B cell (primary cell): Measurements from ENCODE around the gene TBCC. TPM values are rescaled to one million over a fixed set of nuclear protein-coding genes. Genes with fewer than 3 reads are reported as not detected.

Experiments
- ATAC-seq: fragments of 200-7000 bp; cut with Tn5 transposase; one replicate; pipeline ENCODE4 v1.10.0; 2021; ENCODE audit warnings: low read depth, mild to moderate bottlenecking, moderate number of reproducible peaks, moderate library complexity
- CTCF ChIA-PET: fragments of 350-600 bp; sonication (Branson Sonifier 250); formaldehyde crosslinking; loops from one replicate; lab custom pipeline; 2021; ENCODE audit warnings: antibody characterized with exemption, inconsistent platforms; lab: Charles Lee
- POLR2A ChIA-PET: fragments of 350-600 bp; sonication (Branson Sonifier 250); formaldehyde crosslinking; loops from one replicate; lab custom pipeline; 2021; ENCODE audit warnings: antibody characterized with exemption; lab: Charles Lee
- DNase-seq: peaks from one replicate; pipeline ENCODE4 v3.0.0; 2013
- H2AFZ ChIP-seq: 2 replicates; pipeline ENCODE4 v1.6.1; 2012; ENCODE audit warnings: mild to moderate bottlenecking, low read depth, low read length; ENCODE audit not compliant: insufficient read depth, poor library complexity, severe bottlenecking
- H3K27ac ChIP-seq, 2 donors: 1 replicate in 1 of 2; 2 replicates in 1 of 2; pipeline ENCODE4 v1.5.1; 2012 to 2013; ENCODE audit warnings: low read length in 2 of 2, mild to moderate bottlenecking in 2 of 2, moderate library complexity in 1 of 2
- H3K27me3 ChIP-seq, 4 experiments: fragments of 200-600 bp in 1 of 4; sonication (generic) in 1 of 4; replicated peaks in 1 of 4; 1 replicate in 2 of 4; 2 replicates in 2 of 4; pipeline versions ENCODE4 v1.6.1 to v1.7.0; 2013 to 2016; ENCODE audit warnings: low read length in 3 of 4, mild to moderate bottlenecking in 2 of 4, mixed read lengths in 1 of 4, moderate library complexity in 1 of 4; ENCODE audit not compliant: insufficient read depth in 4 of 4, control insufficient read depth in 3 of 4; ENCODE audit errors: control extremely low read depth in 1 of 4
- H3K36me3 ChIP-seq, 2 experiments: replicated peaks in 1 of 2; 1 replicate in 1 of 2; 2 replicates in 1 of 2; pipeline versions ENCODE4 v1.6.1 to v1.7.1; 2013; ENCODE audit warnings: low read length in 1 of 2; ENCODE audit not compliant: insufficient read depth in 2 of 2, control insufficient read depth in 1 of 2; ENCODE audit errors: control extremely low read depth in 1 of 2, extremely low read depth in 1 of 2
- H3K4me1 ChIP-seq, 2 donors: fragments of 200-600 bp in 1 of 2; sonication (generic) in 1 of 2; 1 replicate in 1 of 2; 2 replicates in 1 of 2; pipeline versions ENCODE4 v1.5.1 to v1.6.1; 2013 to 2017; ENCODE audit warnings: low read length in 2 of 2; ENCODE audit not compliant: control insufficient read depth in 2 of 2, insufficient read depth in 2 of 2
- H3K4me2 ChIP-seq: replicated peaks from 2 replicates; pipeline ENCODE3; 2012; ENCODE audit warnings: mild to moderate bottlenecking, low read depth, low read length; ENCODE audit not compliant: poor library complexity, severe bottlenecking
- H3K4me3 ChIP-seq, 5 experiments: fragments of 200-600 bp in 1 of 5; sonication (generic) in 1 of 5; 1 replicate in 3 of 5; 2 replicates in 2 of 5; pipeline versions ENCODE4 v1.5.1 to v1.7.0; 2011 to 2016; ENCODE audit warnings: low read length in 4 of 5, mild to moderate bottlenecking in 4 of 5, low read depth in 2 of 5, control low read depth in 1 of 5, moderate library complexity in 1 of 5; ENCODE audit not compliant: insufficient read depth in 1 of 5; ENCODE audit errors: control extremely low read depth in 1 of 5, extremely low read depth in 1 of 5
- H3K79me2 ChIP-seq: fragments of 200-600 bp; sonication (generic); one replicate; pipeline ENCODE4 v1.6.0; 2016; ENCODE audit warnings: low read length; ENCODE audit not compliant: control insufficient read depth, insufficient read depth
- H3K9ac ChIP-seq: fragments of 200-600 bp; sonication (generic); 2 replicates; pipeline ENCODE4 v1.6.1; 2017; ENCODE audit warnings: mild to moderate bottlenecking, low read length, moderate library complexity
- H3K9me3 ChIP-seq, 3 donors: one replicate each; pipeline versions ENCODE4 v1.6.1 to v1.7.1; 2013; ENCODE audit warnings: low read length in 2 of 3; ENCODE audit not compliant: control insufficient read depth in 2 of 3, insufficient read depth in 1 of 3; ENCODE audit errors: control extremely low read depth in 1 of 3
- H4K20me1 ChIP-seq: 2 replicates; pipeline ENCODE4 v1.6.0; 2012; ENCODE audit warnings: mild to moderate bottlenecking, low read length; ENCODE audit not compliant: insufficient read depth, control insufficient read depth, poor library complexity, severe bottlenecking
- H3K27ac Mint-ChIP-seq: one replicate; pipeline ENCODE4 v1.8.0; 2021; ENCODE audit warnings: mixed read lengths
- H3K27me3 Mint-ChIP-seq: one replicate; pipeline ENCODE4 v1.8.0; 2021; ENCODE audit warnings: mixed read lengths
- H3K4me1 Mint-ChIP-seq: one replicate; pipeline ENCODE4 v1.8.0; 2021; ENCODE audit warnings: mixed read lengths
- H3K4me3 Mint-ChIP-seq: one replicate; pipeline ENCODE4 v1.8.0; 2021; ENCODE audit warnings: mixed read lengths
- H3K9me3 Mint-ChIP-seq: one replicate; pipeline ENCODE4 v1.8.0; 2022; ENCODE audit warnings: mixed read lengths; ENCODE audit not compliant: insufficient read depth
- EZH2 ChIP-seq: IDR thresholded peaks from 2 replicates; pipeline ENCODE4 v1.6.1; 2012; ENCODE audit warnings: borderline replicate concordance, low read depth, mild to moderate bottlenecking, moderate library complexity, low read length; ENCODE audit not compliant: insufficient read depth, poor library complexity, severe bottlenecking
- WGBS: methylation state at CpG from one replicate; pipeline ENCODE4 v1.1.5; 2013; ENCODE audit warnings: missing lambda C conversion rate; ENCODE audit not compliant: insufficient coverage; 5-methylcytosine and 5-hydroxymethylcytosine counted together
- intact Hi-C: fragments of 100-400 bp; cut with micrococcal nuclease; formaldehyde crosslinking; loops from one replicate; pipeline ENCODE4 v1.10.0; 2022
- polyA plus RNA-seq: library from polyadenylated mRNA; depleted of rRNA; stranded (reverse); fragments of >200 nt; gene quantifications from 2 replicates; pipeline ENCODE4 v1.2.3, GENCODE V29; 2012
- total RNA-seq, 2 donors: library from RNA; stranded (reverse); fragments of 120-200 nt in 1 of 2; gene quantifications; 1 replicate in 1 of 2; 2 replicates in 1 of 2; pipeline versions ENCODE4 v1.2.3 to v1.2.4, GENCODE V29; 2013 to 2022
- TF ChIP-seq, protein P1 (sequence below): fragments of 200-600 bp; IDR thresholded peaks from one replicate; pipeline ENCODE4 v1.8.0; 2022; ENCODE audit warnings: antibody characterized with exemption, mild to moderate bottlenecking

Gene TBCC
- total and polyA plus RNA-seq, 2 donors (not counting 1 experiment from before 2014, with no cell fraction given), result 35.7 to 55.7 TPM

DNA sequence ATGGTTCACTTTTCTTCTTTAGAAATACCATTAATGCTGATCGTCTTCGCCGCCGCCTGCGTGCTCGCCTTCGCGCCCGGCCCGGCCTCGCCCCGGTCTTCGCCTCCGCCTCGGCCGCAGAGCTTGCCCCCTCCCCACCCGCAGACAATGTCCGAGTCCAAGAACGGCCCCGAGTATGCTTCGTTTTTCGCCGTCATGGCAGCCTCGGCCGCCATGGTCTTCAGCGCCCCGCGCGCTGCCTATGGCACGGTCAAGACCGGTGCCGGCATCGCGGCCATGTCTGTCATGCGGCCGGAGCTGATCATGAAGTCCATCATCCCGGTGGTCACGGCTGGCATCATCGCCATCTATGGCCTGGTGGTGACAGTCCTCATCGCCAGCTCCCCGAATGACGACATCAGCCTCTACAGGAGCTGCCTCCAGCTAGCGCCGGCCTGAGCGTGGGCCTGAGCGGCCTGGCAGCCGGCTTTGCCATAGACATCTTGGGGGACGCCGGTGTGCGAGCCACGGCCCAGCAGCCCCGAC, 18.8 kb downstream of the TBCC start:
- Histone ChIP-seq H2AFZ (peak overlapping the region; percentile 95), H3K36me3 (no peaks in the 10 kb centered on the region), H3K4me1 (peaks cover 12 to 17% of the 10 kb centered on the region in 2 donors), H3K9me3 (no peaks in the 10 kb centered on the region), H3K27me3 (no peaks in the 10 kb centered on the region), H3K9ac (peak overlapping the region; percentile 75), H3K4me3 (peak overlapping the region; percentile 57 to 76 (median 68)), H3K27ac (peak overlapping the region; percentile 59 to 64), H4K20me1 (no peaks in the 10 kb centered on the region), H3K79me2 (no peaks in the 10 kb centered on the region), H3K4me2 (peak overlapping the region; percentile 84)
- H3K9me3 Mint-ChIP-seq, result no peaks in the 10 kb centered on the region
- POLR2A ChIA-PET, result interaction anchor here (0.5 to 3.7 kb wide), 8 partner anchors 19 to 152 kb away, joined by 4 to 40 read pairs (median 4); partner anchors contain the start of genes BICRAL, RPL7L1 and TBCC
- H3K27ac Mint-ChIP-seq, result peak overlapping the region; percentile 94
- H3K4me3 Mint-ChIP-seq, result peak overlapping the region; percentile 92
- 35% methylated on average over 50 of the region's 52 CpGs for WGBS
- no peaks in the 10 kb centered on the region for H3K27me3 Mint-ChIP-seq
- ATAC-seq, result no peak
- no peak for TF ChIP-seq EZH2
- TF ChIP-seq, protein P1, sequence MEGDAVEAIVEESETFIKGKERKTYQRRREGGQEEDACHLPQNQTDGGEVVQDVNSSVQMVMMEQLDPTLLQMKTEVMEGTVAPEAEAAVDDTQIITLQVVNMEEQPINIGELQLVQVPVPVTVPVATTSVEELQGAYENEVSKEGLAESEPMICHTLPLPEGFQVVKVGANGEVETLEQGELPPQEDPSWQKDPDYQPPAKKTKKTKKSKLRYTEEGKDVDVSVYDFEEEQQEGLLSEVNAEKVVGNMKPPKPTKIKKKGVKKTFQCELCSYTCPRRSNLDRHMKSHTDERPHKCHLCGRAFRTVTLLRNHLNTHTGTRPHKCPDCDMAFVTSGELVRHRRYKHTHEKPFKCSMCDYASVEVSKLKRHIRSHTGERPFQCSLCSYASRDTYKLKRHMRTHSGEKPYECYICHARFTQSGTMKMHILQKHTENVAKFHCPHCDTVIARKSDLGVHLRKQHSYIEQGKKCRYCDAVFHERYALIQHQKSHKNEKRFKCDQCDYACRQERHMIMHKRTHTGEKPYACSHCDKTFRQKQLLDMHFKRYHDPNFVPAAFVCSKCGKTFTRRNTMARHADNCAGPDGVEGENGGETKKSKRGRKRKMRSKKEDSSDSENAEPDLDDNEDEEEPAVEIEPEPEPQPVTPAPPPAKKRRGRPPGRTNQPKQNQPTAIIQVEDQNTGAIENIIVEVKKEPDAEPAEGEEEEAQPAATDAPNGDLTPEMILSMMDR, result no peak
- H3K4me1 Mint-ChIP-seq, result peaks cover 19% of the 10 kb centered on the region
- intact Hi-C loops, result loop anchor here (2.0 to 10.0 kb wide), 4 partner anchors 34 to 942 kb away; partner anchors contain the start of genes BICRAL, PRICKLE4 and TOMM6
- CTCF ChIA-PET, result interaction anchor here (0.6 to 4.5 kb wide), 20 partner anchors 9 to 303 kb away, joined by 3 to 102 read pairs (median 3); partner anchors contain the start of genes BICRAL, RPL7L1 and TBCC
- DNase-seq, result no peak
